A673 (cell line): Measurements from ENCODE around the gene GIMAP6. TPM values are rescaled to one million over a fixed set of nuclear protein-coding genes. Genes with fewer than 3 reads are reported as not detected.

Experiments
- BruUV-seq: library from RNA; stranded (reverse); fragments of 400-500 nt; replicated peaks from 2 replicates; lab custom pipeline; 2021; lab: Mats Ljungman, UMichigan
- CTCF ChIA-PET: fragments of 300-600 bp; sonication (Branson Sonifier 250); formaldehyde crosslinking; loops from one replicate; lab custom pipeline; 2022; ENCODE audit warnings: antibody characterized with exemption; lab: Charles Lee
- POLR2A ChIA-PET: fragments of 300-600 bp; sonication (Branson Sonifier 250); formaldehyde crosslinking; loops from one replicate; lab custom pipeline; 2022; ENCODE audit warnings: antibody characterized with exemption; ENCODE audit not compliant: low non-redundant PET; lab: Charles Lee
- DNase-seq: peaks from one replicate; pipeline ENCODE4 v3.0.0-alpha.2; 2015; ENCODE audit warnings: low spot score
- H3K27ac ChIP-seq: fragments of 200-600 bp; sonication (generic); 2 replicates; pipeline ENCODE4 v1.5.1; 2016; ENCODE audit warnings: mixed run types, low read depth, mild to moderate bottlenecking, mixed read lengths, antibody characterized with exemption, low read length; ENCODE audit not compliant: poor library complexity, severe bottlenecking
- H3K27me3 ChIP-seq: fragments of 200-600 bp; sonication (generic); replicated peaks from 2 replicates; pipeline ENCODE4 v1.6.1; 2017; ENCODE audit warnings: mixed run types, low read depth, mild to moderate bottlenecking, mixed read lengths, antibody characterized with exemption, low read length; ENCODE audit not compliant: insufficient read depth, poor library complexity
- H3K36me3 ChIP-seq: fragments of 200-600 bp; sonication (generic); 2 replicates; pipeline ENCODE4 v1.6.1; 2016; ENCODE audit warnings: mixed run types, mild to moderate bottlenecking, mixed read lengths, antibody characterized with exemption, low read length; ENCODE audit not compliant: insufficient read depth, poor library complexity, severe bottlenecking
- H3K4me1 ChIP-seq: fragments of 200-600 bp; sonication (generic); 2 replicates; pipeline ENCODE4 v1.6.1; 2017; ENCODE audit warnings: mixed run types, mild to moderate bottlenecking, mixed read lengths, antibody characterized with exemption, low read length; ENCODE audit not compliant: insufficient read depth, poor library complexity, severe bottlenecking
- H3K4me3 ChIP-seq: fragments of 200-600 bp; sonication (generic); 2 replicates; pipeline ENCODE4 v1.5.1; 2016; ENCODE audit warnings: low read depth, mixed run types, mild to moderate bottlenecking, mixed read lengths, low read length; ENCODE audit not compliant: poor library complexity, severe bottlenecking
- H3K9me3 ChIP-seq: fragments of 200-600 bp; sonication (generic); 2 replicates; pipeline ENCODE4 v1.6.1; 2016; ENCODE audit warnings: mixed run types, low read depth, mild to moderate bottlenecking, mixed read lengths, antibody characterized with exemption, low read length; ENCODE audit not compliant: poor library complexity, severe bottlenecking
- EZH2 ChIP-seq: fragments of 200-600 bp; sonication (generic); IDR thresholded peaks from 2 replicates; pipeline ENCODE4 v1.6.1; 2017; ENCODE audit warnings: borderline replicate concordance, low read depth, mild to moderate bottlenecking, mixed read lengths, antibody characterized with exemption, low read length; ENCODE audit not compliant: poor library complexity, severe bottlenecking
- intact Hi-C: fragments of 100-400 bp; cut with micrococcal nuclease; formaldehyde crosslinking; loops from one replicate; pipeline ENCODE4 v1.10.0; 2022; ENCODE audit not compliant: unreplicated experiment
- total RNA-seq: library from RNA; stranded (reverse); gene quantifications from 2 replicates; pipeline ENCODE4 v1.2.3, GENCODE V29; 2021
- TF ChIP-seq, protein P1 (sequence below): fragments of 300-800, 200-600 bp; sonication (generic); conservative IDR thresholded peaks from 2 replicates; pipeline ENCODE4 v1.5.1; 2017; ENCODE audit warnings: low read depth, mild to moderate bottlenecking, antibody characterized with exemption, low read length, moderate library complexity, mixed read lengths

GIMAP6 gene
- total RNA-seq, 1 experiment from 2014 or later = not detected

GRCh38 chr7:150586785-150587152 is 45.4 kb downstream of the GIMAP6 start:
- BruUV-seq = no TSS peak
- CTCF ChIA-PET = no interaction called here

DNA sequence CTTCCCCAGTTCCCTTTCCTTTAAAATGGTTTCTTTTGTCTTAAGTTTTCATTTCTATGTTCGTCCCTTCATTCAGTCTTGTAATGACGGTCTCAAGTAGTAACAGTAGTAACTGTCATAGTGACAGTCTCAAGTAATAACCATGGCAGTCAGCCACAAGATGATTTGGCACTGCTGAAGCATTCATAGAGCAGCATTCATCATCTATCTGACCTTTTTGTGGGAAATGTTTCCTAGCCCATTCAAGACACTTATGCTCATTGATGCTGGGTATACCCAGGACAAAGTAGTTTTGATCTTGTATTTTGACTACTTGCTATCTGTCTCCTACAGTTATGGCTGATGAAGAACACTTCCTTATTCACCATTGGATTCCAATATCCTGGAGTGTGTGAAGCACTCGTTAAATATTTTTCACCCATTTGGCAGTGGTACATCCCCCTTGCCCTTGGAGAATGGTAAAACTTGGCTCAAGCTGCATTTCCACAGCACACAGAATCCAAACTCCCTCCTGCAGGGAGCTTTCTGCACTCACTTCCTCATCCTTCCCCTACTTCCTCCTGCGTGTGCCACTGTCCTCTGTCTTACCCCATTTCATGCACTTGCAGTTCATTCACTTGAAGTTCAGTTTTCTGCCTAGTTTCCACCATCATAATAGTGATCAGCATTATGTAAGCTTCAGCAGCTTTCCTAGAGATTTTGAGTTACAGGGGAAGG is 46.0 kb downstream of the GIMAP6 start:
- POLR2A ChIA-PET = no interaction called here
- intact Hi-C loops = no loop called here
- Histone ChIP-seq H3K9me3 (no peaks in the 10 kb centered on the region), H3K27ac (no peak overlapping the region), H3K27me3 (no peaks in the 10 kb centered on the region), H3K4me3 (no peak overlapping the region), H3K4me1 (no peaks in the 10 kb centered on the region), H3K36me3 (no peaks in the 10 kb centered on the region)
- DNase-seq = no peak
- no TSS peak for BruUV-seq
- TF ChIP-seq, protein P1, sequence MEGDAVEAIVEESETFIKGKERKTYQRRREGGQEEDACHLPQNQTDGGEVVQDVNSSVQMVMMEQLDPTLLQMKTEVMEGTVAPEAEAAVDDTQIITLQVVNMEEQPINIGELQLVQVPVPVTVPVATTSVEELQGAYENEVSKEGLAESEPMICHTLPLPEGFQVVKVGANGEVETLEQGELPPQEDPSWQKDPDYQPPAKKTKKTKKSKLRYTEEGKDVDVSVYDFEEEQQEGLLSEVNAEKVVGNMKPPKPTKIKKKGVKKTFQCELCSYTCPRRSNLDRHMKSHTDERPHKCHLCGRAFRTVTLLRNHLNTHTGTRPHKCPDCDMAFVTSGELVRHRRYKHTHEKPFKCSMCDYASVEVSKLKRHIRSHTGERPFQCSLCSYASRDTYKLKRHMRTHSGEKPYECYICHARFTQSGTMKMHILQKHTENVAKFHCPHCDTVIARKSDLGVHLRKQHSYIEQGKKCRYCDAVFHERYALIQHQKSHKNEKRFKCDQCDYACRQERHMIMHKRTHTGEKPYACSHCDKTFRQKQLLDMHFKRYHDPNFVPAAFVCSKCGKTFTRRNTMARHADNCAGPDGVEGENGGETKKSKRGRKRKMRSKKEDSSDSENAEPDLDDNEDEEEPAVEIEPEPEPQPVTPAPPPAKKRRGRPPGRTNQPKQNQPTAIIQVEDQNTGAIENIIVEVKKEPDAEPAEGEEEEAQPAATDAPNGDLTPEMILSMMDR = no peak
- no peak for TF ChIP-seq EZH2
- CTCF ChIA-PET = no interaction called here

More at GRCh38 chr7:150586785-150587152, 45.4 kb downstream of the GIMAP6 start:
- no peaks in the 10 kb centered on the region for H3K36me3 ChIP-seq
- H3K27me3 ChIP-seq = no peaks in the 10 kb centered on the region
- no peaks in the 10 kb centered on the region for H3K9me3 ChIP-seq
- H3K4me3 ChIP-seq = no peak overlapping the region
- POLR2A ChIA-PET = no interaction called here
- H3K4me1 ChIP-seq = no peaks in the 10 kb centered on the region
- TF ChIP-seq EZH2 = no peak
- TF ChIP-seq, protein P1 = no peak
- intact Hi-C loops = no loop called here
- DNase-seq = no peak
- H3K27ac ChIP-seq = no peak overlapping the region

DNA sequence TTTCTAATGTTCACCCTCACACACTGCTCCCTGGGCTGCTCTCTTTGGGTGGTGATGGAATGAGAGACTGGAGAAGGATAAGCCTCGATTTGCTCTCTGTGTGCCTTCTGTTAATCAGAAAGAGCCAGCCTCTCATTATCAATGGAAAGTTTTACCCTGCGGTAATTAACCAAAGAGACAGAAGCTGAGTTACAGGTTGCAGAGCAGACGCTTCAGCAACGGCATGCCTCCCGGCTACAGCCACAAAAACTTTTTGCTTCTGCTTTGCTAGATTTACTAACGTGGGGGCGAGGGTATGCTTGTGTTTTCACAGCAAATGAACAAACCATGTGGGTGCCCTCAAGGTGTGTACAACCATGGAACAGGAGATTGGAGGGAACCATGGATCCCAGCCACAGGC is 47.0 kb downstream of the GIMAP6 start:
- intact Hi-C loops = no loop called here
- ChIA-PET CTCF (no interaction called here), POLR2A (no interaction called here)
- BruUV-seq = no TSS peak
- H3K4me1 ChIP-seq = no peaks in the 10 kb centered on the region
- no peak overlapping the region for H3K4me3 ChIP-seq
- no peaks in the 10 kb centered on the region for H3K36me3 ChIP-seq
- H3K9me3 ChIP-seq = no peaks in the 10 kb centered on the region
- DNase-seq = no peak
- TF ChIP-seq, protein P1 = no peak
- no peak for TF ChIP-seq EZH2
- no peaks in the 10 kb centered on the region for H3K27me3 ChIP-seq
- H3K27ac ChIP-seq = no peak overlapping the region
